Peyer's patch (tissue), 4 donors: ENCODE measurements around the gene HEATR9. TPM values are rescaled to one million over a fixed set of nuclear protein-coding genes. Genes with fewer than 3 reads are reported as not detected.

Source experiments
- DNase-seq, 3 donors: peaks; one replicate each; pipeline ENCODE4 v3.0.0-alpha.2; 2017 to 2019
- H3K27ac ChIP-seq, 4 donors: fragments of 200-600 bp; sonication (generic); one replicate each; pipeline ENCODE4 v1.5.1; 2016 to 2019
- H3K27me3 ChIP-seq, 2 donors: fragments of 200-600 bp; sonication (generic); one replicate each; pipeline ENCODE4 v1.5.1; 2019
- H3K36me3 ChIP-seq, 3 donors: fragments of 200-600 bp; sonication (generic); one replicate each; pipeline ENCODE4 v1.5.1; 2016 to 2019
- H3K4me1 ChIP-seq, 4 donors: fragments of 200-600 bp; sonication (generic); one replicate each; pipeline ENCODE4 v1.5.1; 2016 to 2019
- H3K4me3 ChIP-seq, 4 donors: fragments of 200-600 bp; sonication (generic); 1 replicate in 3 of 4; 2 replicates in 1 of 4; pipeline ENCODE4 v1.5.1; 2016 to 2019; ENCODE audit warnings: mild to moderate bottlenecking in 1 of 4
- H3K9me3 ChIP-seq, 4 donors: fragments of 200-600 bp; sonication (generic); one replicate each; pipeline ENCODE4 v1.5.1; 2016 to 2019; ENCODE audit warnings: mild to moderate bottlenecking in 1 of 4
- POLR2A ChIP-seq, 2 donors: fragments of 450-650 bp; IDR thresholded peaks; one replicate each; pipeline ENCODE4 v1.5.1; 2017; ENCODE audit warnings: antibody characterized with exemption in 2 of 2, mild to moderate bottlenecking in 2 of 2, moderate library complexity in 2 of 2
- total RNA-seq, 4 donors: library from RNA; depleted of rRNA; stranded (reverse); fragments of >200 nt; gene quantifications; one replicate each; pipeline ENCODE4 v1.1.0, GENCODE V29; 2016
- TF ChIP-seq, protein P1 (sequence below), 6 experiments: fragments of 450-650 bp in 4 of 6; fragments of 200-600 bp in 2 of 6; sonication (generic) in 1 of 6; IDR thresholded peaks; one replicate each; pipeline ENCODE4 v1.5.1; 2017 to 2019; ENCODE audit warnings: antibody characterized with exemption in 6 of 6, mild to moderate bottlenecking in 3 of 6, moderate library complexity in 1 of 6

HEATR9 gene
- total RNA-seq, 4 donors from 2014 or later = not detected

DNA sequence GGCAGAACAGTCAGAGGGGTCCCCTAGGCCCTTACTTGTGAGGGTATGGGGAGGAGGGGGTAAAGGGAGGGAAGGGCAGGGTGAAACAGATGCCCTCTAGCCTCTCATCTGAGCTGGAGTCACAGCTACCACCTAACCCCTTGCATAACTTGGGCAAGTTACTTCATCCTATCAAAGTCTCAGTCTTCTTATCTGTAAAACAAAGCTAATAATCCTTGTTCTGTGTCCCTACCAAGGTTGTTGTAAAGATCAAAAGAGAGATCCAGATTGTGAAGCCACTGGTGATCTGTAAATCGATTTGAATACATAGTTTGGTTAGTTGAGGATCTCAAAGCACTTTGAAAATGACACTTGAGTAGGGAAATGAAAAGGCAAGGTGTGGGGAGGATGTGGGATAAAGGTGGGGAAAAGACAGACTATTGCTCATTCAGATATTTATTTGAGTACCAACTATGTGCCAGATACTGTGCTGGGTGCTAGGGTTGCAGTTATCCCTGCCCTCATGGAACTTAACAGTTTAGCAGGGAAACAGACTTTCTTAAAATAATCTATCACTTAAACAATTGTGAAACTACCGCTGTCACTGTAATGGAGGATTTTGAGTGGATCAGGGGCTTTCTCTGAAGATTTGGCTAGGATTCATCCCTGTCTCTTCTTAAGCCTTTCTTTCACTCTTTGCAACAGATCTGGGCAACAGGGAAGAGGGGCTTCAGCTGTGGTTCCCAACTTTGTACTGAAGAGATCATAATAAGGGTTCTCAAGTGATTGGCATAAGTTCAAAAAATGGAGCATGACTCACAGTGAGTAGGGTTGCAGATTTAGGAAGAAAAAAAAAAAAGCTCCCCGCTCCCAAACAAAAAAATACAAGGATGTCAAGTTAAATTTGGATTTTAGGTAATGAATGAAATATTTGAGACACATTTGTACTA is 3.0 kb downstream of the HEATR9 start:
- Histone ChIP-seq H3K27me3 (no peaks in the 10 kb centered on the region), H3K27ac (no peak overlapping the region), H3K36me3 (no peaks in the 10 kb centered on the region), H3K4me1 (no peaks in the 10 kb centered on the region), H3K9me3 (no peaks in the 10 kb centered on the region), H3K4me3 (no peak overlapping the region)
- DNase-seq = no peak
- TF ChIP-seq POLR2A (IDR thresholded peaks at IDR 0.05) = no peak
- TF ChIP-seq, protein P1, sequence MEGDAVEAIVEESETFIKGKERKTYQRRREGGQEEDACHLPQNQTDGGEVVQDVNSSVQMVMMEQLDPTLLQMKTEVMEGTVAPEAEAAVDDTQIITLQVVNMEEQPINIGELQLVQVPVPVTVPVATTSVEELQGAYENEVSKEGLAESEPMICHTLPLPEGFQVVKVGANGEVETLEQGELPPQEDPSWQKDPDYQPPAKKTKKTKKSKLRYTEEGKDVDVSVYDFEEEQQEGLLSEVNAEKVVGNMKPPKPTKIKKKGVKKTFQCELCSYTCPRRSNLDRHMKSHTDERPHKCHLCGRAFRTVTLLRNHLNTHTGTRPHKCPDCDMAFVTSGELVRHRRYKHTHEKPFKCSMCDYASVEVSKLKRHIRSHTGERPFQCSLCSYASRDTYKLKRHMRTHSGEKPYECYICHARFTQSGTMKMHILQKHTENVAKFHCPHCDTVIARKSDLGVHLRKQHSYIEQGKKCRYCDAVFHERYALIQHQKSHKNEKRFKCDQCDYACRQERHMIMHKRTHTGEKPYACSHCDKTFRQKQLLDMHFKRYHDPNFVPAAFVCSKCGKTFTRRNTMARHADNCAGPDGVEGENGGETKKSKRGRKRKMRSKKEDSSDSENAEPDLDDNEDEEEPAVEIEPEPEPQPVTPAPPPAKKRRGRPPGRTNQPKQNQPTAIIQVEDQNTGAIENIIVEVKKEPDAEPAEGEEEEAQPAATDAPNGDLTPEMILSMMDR (IDR thresholded peaks at IDR 0.05) = no peak

DNA sequence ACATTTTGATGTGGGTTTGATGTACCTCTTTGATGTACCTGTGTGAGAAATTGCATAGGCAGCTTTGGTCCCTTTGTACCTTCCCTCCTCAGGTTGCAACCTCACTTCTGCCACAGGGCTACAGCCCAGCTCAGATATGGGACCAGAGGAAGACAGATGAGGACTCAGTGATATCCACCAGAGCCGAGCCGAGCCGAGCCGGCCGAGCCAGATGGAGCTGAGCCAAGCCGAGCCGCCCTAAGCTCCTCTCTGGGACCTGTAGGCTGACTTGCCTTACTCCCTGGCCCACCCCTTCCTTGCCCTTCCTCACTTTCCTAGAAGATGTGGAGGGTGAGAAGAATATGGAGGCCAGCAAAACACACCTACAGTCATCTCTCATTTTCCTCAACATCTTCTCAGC is 3.8 kb downstream of the HEATR9 start:
- no peak overlapping the region for H3K4me3 ChIP-seq
- TF ChIP-seq, protein P1 (IDR thresholded peaks at IDR 0.05) = no peak
- no peak for TF ChIP-seq POLR2A (IDR thresholded peaks at IDR 0.05)

GRCh38 chr17:35856603-35857002 is 12.1 kb downstream of the HEATR9 start:
- Histone ChIP-seq H3K4me3 (no peak overlapping the region), H3K9me3 (no peaks in the 10 kb centered on the region)
- no peak for DNase-seq

More for the DNA sequence above, 3.8 kb downstream of the HEATR9 start:
- Histone ChIP-seq H3K27ac (no peak overlapping the region), H3K36me3 (no peaks in the 10 kb centered on the region), H3K4me1 (no peaks in the 10 kb centered on the region), H3K27me3 (no peaks in the 10 kb centered on the region), H3K9me3 (no peaks in the 10 kb centered on the region)
- no peak for DNase-seq

GRCh38 chr17:35855965-35856364 is 12.7 kb downstream of the HEATR9 start:
- peaks cover 0 to 9% (median 0%) of the 10 kb centered on the region in 3 donors for H3K36me3 ChIP-seq
- no peaks in the 10 kb centered on the region for H3K27me3 ChIP-seq
- no peak for DNase-seq
- no peaks in the 10 kb centered on the region for H3K9me3 ChIP-seq
- no peak overlapping the region for H3K4me3 ChIP-seq
- no peaks in the 10 kb centered on the region for H3K4me1 ChIP-seq
- TF ChIP-seq POLR2A (IDR thresholded peaks at IDR 0.05) = no peak
- TF ChIP-seq, protein P1 (IDR thresholded peaks at IDR 0.05) = no peak
- H3K27ac ChIP-seq = no peak overlapping the region

More at GRCh38 chr17:35856603-35857002, 12.1 kb downstream of the HEATR9 start:
- no peaks in the 10 kb centered on the region for H3K4me1 ChIP-seq
- H3K27ac ChIP-seq = no peak overlapping the region
- TF ChIP-seq, protein P1 (IDR thresholded peaks at IDR 0.05) = no peak
- no peak for TF ChIP-seq POLR2A (IDR thresholded peaks at IDR 0.05)
- no peaks in the 10 kb centered on the region for H3K27me3 ChIP-seq
- peaks cover 0 to 9% (median 0%) of the 10 kb centered on the region in 3 donors for H3K36me3 ChIP-seq

DNA sequence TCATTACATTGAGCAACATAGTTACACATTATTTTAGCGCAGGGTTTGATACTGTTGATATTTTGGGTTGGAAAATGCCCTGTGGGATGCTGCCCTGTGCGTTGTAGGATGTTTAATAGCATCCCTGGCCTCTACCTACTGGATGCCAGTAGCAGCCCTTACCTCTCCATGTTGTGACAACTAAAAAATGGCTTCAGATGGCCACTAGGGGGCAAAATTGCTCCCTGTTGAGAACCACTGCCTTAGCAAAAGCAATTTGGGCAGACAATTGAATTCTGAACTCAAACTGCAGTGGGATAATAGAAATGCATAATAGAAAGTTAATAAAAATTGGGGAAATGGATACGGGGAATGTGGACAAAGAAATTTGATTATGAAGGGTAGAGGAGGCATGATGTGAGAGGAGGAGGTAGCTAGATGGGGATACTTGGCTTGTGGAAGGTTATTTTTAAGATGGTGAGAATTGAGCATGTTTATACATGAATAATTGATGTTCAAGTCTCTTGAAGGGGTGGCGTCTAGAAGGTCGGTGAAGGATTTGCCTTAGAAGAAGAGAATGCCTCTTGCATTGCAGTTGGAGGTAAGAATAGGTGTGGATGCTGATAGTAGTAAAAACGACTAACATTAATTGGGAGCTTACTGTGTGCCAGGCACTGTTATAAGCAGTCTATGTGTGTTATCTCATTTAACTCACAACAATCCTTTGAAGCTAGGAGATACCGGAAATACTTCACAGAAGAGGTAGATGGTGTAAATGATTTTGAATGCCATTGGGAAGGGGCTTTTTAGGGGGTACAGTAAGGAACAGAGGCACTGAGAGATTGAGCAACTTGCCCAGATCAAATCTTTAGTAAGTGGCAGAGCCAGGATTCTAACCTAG is 19.0 kb downstream of the HEATR9 start:
- H3K36me3 ChIP-seq = peaks cover 0 to 59% (median 0%) of the 10 kb centered on the region in 3 donors
- TF ChIP-seq, protein P1 (IDR thresholded peaks at IDR 0.05) = peak; percentile 26 to 79 (median 76)
- no peak for TF ChIP-seq POLR2A (IDR thresholded peaks at IDR 0.05)
- H3K27me3 ChIP-seq = no peaks in the 10 kb centered on the region
- no peak overlapping the region for H3K27ac ChIP-seq
- no peaks in the 10 kb centered on the region for H3K9me3 ChIP-seq
- H3K4me3 ChIP-seq = no peak overlapping the region
- DNase-seq = peak in 2 of 3 donors; percentile 32 to 74
- H3K4me1 ChIP-seq = no peaks in the 10 kb centered on the region
